ENCODE results near the gene DPH3. TPM values are rescaled to one million over a fixed set of nuclear protein-coding genes. Genes with fewer than 3 reads are reported as not detected.

The DPH3 gene
- total and polyA plus RNA-seq, 9 of the 15 experiments (the other 6 are each of a cell fraction or from before 2014, with no cell fraction given): 15.9 to 131 (median 38.7) TPM

DNA sequence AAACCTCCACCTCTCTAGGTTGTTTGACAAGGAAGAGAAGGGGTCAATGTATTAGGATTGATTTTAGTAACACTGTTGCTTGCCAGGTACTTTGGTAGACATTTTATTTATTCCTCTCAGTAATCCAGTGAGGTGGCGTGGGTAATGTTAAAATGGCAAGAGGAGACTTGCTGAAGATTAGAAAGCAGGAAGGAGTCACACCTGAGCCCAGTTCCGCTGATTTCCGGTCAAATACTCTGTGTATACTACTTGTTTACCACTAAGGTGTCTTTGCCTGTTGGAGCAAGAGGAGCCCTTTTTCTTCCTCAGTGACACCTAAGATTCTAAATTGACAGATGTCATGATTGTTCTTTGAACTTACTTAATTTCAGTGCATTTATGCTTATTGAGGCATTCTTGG lies 2.0 kb upstream of the DPH3 start:
- Histone ChIP-seq H3K27ac (ENCODE audit: extremely low read depth, low read depth, low read length) (peak overlapping the region; percentile 42), H4K20me1 (replicated peaks; ENCODE audit: control insufficient read depth, insufficient read depth, low read length) (0 out of 2 replicates have a peak, but pooled peaks cover 10% of the 10 kb centered on the region), H3K9ac (ENCODE audit: insufficient read depth in 1 of 2, low read depth in 2 of 2, low read length in 2 of 2) (peak overlapping the region; percentile 61 to 70; a peak in 3 of 4 replicates), H3K27me3 (ENCODE audit: control insufficient read depth in 2 of 2, insufficient read depth in 2 of 2, low read length in 2 of 2) (no peaks in the 10 kb centered on the region), H3K4me1 (replicated peaks in 1 of 2; ENCODE audit: control insufficient read depth in 2 of 2, insufficient read depth in 2 of 2, low read length in 2 of 2) (peaks cover 7 to 10% of the 10 kb centered on the region in 2 experiments; a peak in 4 of 5 replicates), H3K4me2 (ENCODE audit: insufficient read depth, low read length) (peak overlapping the region; percentile 97), H3K36me3 (ENCODE audit: control insufficient read depth, insufficient read depth, low read length) (peaks cover 52% of the 10 kb centered on the region), H2AFZ (ENCODE audit: low read depth, low read length) (no peak overlapping the region), H3K9me1 (ENCODE audit: control insufficient read depth, insufficient read depth, low read length) (no peaks in the 10 kb centered on the region), H3K9me3 (replicated peaks; ENCODE audit: control insufficient read depth, insufficient read depth, low read depth, low read length) (no peaks in the 10 kb centered on the region), H3K79me2 (ENCODE audit: control insufficient read depth, insufficient read depth, low read length) (peaks cover 71% of the 10 kb centered on the region), H3K4me3 (peak overlapping the region; percentile 79)
- intact Hi-C loops (cut with micrococcal nuclease) (no loop called here), in situ Hi-C loops (cut with MboI) (no loop called here)
- BruUV-seq (replicated peaks): no TSS peak
- no peak for FAIRE-seq
- CTCF ChIA-PET (ENCODE audit: low intra/inter-chr PET ratio): interaction anchor here (2.2 to 4.5 kb wide), 2 partner anchors 53 to 284 kb away, joined by 13 to 20 read pairs; no protein-coding TSS in a partner anchor
- DNase-seq (ENCODE audit: extremely low read depth in 1 of 4, low spot score in 3 of 4): peak in 1 of 4 experiments; percentile 41
- POLR2A ChIA-PET: interaction anchor here (0.5 to 1.5 kb wide), 3 partner anchors 9 to 12 kb away, joined by 3 to 4 read pairs (median 4); no protein-coding TSS in a partner anchor
- 19% methylated on average over 3 of the region's 3 CpGs for WGBS (ENCODE audit: insufficient coverage, low coverage, missing lambda C conversion rate)
- TF ChIP-seq GABPB1 (CRISPR knock-in tag; IDR thresholded peaks at IDR 0.05): 0 out of 2 replicates have a peak, but pooled peaks have one; percentile 22
- no peak for TF ChIP-seq NR1H2 (CRISPR knock-in tag; IDR thresholded peaks at IDR 0.05)
- TF ChIP-seq SMARCC2 (IDR thresholded peaks at IDR 0.05; ENCODE audit: low read depth): no peak
- TF ChIP-seq, protein P1, sequence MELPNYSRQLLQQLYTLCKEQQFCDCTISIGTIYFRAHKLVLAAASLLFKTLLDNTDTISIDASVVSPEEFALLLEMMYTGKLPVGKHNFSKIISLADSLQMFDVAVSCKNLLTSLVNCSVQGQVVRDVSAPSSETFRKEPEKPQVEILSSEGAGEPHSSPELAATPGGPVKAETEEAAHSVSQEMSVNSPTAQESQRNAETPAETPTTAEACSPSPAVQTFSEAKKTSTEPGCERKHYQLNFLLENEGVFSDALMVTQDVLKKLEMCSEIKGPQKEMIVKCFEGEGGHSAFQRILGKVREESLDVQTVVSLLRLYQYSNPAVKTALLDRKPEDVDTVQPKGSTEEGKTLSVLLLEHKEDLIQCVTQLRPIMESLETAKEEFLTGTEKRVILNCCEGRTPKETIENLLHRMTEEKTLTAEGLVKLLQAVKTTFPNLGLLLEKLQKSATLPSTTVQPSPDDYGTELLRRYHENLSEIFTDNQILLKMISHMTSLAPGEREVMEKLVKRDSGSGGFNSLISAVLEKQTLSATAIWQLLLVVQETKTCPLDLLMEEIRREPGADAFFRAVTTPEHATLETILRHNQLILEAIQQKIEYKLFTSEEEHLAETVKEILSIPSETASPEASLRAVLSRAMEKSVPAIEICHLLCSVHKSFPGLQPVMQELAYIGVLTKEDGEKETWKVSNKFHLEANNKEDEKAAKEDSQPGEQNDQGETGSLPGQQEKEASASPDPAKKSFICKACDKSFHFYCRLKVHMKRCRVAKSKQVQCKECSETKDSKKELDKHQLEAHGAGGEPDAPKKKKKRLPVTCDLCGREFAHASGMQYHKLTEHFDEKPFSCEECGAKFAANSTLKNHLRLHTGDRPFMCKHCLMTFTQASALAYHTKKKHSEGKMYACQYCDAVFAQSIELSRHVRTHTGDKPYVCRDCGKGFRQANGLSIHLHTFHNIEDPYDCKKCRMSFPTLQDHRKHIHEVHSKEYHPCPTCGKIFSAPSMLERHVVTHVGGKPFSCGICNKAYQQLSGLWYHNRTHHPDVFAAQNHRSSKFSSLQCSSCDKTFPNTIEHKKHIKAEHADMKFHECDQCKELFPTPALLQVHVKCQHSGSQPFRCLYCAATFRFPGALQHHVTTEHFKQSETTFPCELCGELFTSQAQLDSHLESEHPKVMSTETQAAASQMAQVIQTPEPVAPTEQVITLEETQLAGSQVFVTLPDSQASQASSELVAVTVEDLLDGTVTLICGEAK (IDR thresholded peaks at IDR 0.05): peak; percentile 46; the same call in 1 of the 2 replicates
- TF ChIP-seq, protein P1 (CRISPR knock-in tag; IDR thresholded peaks at IDR 0.05): no peak
- 0 out of 4 replicates have a peak, but pooled peaks of 1 of the 2 experiments have one; percentile 17 for TF ChIP-seq FOXK2 (conservative IDR thresholded peaks at IDR 0.05 in 1 of 2, IDR thresholded peaks at IDR 0.05 in 1 of 2; ENCODE audit: low read depth in 2 of 2)
- ATAC-seq: peak; percentile 5; the same call in 2 of the 3 replicates

Measured in K562 (cell line).